GM18508 (cell line): Measurements from ENCODE around the gene BCAP29.

Experiments used
- ATAC-seq: cut with Tn5 transposase; IDR thresholded peaks from one replicate; pipeline ENCODE4 v1.9.1; 2021; ENCODE audit warnings: moderate number of reproducible peaks; ENCODE audit not compliant: insufficient read depth, unreplicated experiment

The BCAP29 gene

DNA sequence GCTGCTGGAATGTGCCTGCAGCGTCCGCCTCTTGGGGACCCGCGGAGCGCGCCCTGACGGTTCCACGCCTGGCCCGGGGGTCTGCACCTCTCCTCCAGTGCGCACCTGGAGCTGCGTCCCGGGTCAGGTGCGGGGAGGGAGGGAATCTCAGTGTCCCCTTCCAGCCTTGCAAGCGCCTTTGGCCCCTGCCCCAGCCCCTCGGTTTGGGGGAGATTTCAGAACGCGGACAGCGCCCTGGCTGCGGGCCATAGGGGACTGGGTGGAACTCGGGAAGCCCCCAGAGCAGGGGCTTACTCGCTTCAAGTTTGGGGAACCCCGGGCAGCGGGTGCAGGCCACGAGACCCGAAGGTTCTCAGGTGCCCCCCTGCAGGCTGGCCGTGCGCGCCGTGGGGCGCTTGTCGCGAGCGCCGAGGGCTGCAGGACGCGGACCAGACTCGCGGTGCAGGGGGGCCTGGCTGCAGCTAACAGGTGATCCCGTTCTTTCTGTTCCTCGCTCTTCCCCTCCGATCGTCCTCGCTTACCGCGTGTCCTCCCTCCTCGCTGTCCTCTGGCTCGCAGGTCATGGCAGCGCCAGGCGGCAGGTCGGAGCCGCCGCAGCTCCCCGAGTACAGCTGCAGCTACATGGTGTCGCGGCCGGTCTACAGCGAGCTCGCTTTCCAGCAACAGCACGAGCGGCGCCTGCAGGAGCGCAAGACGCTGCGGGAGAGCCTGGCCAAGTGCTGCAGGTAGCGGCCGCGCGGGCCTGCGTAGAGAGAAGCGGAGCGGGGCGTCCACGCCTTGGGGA lies 81.2 kb downstream of the BCAP29 start:
- no peak for ATAC-seq

GRCh38 chr7:107661865-107662379 lies 81.9 kb downstream of the BCAP29 start:
- no peak for ATAC-seq

GRCh38 chr7:107663196-107663595 lies 83.2 kb downstream of the BCAP29 start:
- ATAC-seq: no peak

DNA sequence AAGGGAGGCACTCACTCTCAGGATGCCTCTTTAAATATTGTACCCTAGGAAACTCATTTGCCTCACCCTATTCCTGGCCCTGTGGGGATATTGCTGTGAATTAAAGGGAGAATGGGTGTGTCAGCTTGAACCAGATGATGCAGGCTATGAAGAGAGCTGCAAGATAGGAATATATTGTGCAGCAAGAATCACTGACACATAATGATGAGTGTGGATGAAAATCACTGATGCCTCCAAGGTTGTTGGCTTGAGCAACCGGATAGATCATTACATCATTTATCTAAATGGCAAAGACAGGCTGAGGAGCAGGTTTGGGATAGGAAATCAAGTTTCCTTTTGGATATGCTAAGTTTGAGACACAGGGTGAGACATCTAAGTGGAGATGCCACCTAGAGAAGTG lies 86.7 kb downstream of the BCAP29 start:
- no peak for ATAC-seq

DNA sequence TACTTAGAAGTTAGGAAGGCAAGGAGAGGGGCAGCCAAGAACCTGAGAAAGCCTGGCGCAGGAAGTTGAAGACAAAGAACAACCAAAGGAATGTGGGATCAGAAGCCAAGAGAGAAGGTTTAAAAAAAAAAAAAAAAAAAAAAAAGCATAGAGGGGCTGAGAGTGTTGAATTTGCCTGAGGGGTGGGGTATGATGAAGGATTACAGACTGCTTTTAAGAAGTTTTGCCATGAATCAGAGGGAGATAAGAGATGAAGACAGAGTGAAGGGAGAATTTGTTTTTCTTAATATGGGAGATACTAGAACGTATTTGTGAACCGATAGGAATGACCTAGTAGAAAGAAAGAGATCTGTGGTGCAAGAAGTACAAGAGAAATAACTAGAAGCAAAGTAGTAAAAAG lies 87.3 kb downstream of the BCAP29 start:
- ATAC-seq: no peak

DNA sequence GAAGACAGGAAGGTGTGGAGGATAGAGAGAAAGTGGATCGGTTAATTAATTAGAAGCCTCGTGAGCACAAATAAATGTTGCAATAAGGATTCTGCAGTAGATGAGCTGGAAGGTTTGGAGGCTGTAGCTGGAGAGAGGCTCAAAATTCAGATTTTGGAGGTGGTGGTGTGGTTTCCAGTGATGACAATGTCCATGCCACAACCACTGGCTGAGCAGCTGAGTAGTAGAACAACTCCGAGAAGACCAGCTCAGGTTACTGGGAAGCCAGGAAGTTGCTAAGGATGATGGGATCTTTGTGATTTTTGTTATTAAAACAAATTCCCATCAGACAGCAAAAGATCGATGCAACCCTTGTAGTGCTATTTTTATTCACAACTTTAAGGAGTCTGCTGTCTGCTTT lies 88.2 kb downstream of the BCAP29 start:
- ATAC-seq: no peak
